Mammary epithelial cell (primary cell): Measurements from ENCODE around the gene SPTAN1.

Source experiments
- CTCF ChIP-seq, 2 donors: IDR thresholded peaks in 1 of 2; conservative IDR thresholded peaks in 1 of 2; 2 replicates each; pipeline ENCODE4 v1.5.1; 2011 to 2012; ENCODE audit warnings: inconsistent platforms in 2 of 2, low read length in 2 of 2, mild to moderate bottlenecking in 2 of 2, control low read depth in 1 of 2, low read depth in 1 of 2; ENCODE audit not compliant: insufficient read depth in 1 of 2; ENCODE audit errors: extremely low read depth in 1 of 2
- EZH2 ChIP-seq: IDR thresholded peaks from 2 replicates; pipeline ENCODE4 v1.6.1; 2012; ENCODE audit warnings: low read length, inconsistent platforms, borderline replicate concordance

- no peak for TF ChIP-seq CTCF (conservative IDR thresholded peaks at IDR 0.05 in 1 of 2, IDR thresholded peaks at IDR 0.05 in 1 of 2; ENCODE audit: extremely low read depth in 1 of 2, insufficient read depth in 1 of 2, low read depth in 1 of 2, low read length in 2 of 2)
- no peak for TF ChIP-seq EZH2
Measured at GRCh38 chr9:128657796-128658195, 105.4 kb downstream of the SPTAN1 start.
